ENCODE data around the gene ABCC8.

The ABCC8 gene

DNA sequence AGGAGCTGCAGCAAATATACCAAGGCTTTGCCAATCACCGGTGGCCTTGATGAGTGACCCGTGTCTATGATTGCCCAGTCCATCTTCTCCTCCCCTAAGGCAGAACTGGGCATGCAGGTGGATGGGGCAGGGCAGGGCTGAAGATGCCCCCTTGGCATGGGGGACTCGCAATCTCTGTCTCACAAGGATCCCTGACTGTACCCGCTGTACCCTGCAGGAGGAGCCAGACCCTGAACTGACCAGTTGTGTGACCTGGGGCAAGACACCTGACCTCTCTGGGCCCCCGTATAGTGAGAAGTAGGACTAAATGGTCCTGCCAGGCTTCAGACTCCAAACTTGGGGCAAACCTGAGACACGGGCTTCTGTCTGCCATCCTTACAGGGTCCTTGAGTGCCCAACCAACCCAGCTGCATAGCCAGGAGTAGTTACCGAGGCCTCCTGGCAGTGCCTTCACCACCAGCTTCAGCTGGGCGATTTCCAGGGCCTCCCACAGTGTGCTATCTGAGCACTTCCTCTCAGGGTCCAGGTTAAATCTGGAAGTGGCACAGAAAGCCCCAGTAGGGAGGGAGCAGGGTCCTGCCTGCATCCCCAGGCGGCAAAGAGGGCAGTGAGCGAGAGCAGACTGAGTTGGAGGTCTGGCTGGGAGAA, 81.8 kb downstream of the ABCC8 start:
- no peak for DNase-seq
- no peak for TF ChIP-seq POLR2A (IDR thresholded peaks at IDR 0.05; ENCODE audit: low read length)

DNA sequence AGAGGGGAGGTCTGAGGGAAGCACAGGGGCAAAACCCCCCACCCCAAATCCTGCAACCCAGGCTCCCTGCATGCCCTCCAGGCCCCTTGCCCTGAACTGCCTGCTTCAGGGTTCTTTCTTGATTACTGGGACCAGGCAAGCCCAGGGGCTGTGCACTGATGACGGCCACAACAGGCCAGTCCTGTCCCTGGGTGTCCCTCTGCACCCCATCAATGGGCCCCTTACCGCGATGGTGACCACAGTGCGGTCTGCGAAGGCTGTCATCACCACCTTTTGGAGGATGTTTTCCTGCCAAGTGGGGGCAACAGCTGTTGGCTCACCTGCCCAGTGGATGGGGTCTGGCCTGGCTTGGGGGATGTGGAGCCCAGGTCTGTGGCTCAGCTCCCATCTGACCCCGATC, 83.2 kb downstream of the ABCC8 start:
- DNase-seq, result no peak
- TF ChIP-seq POLR2A (IDR thresholded peaks at IDR 0.05; ENCODE audit: low read length) (no peak), GATA1 (IDR thresholded peaks at IDR 0.05; ENCODE audit: low read depth, low read length) (no peak)

DNA sequence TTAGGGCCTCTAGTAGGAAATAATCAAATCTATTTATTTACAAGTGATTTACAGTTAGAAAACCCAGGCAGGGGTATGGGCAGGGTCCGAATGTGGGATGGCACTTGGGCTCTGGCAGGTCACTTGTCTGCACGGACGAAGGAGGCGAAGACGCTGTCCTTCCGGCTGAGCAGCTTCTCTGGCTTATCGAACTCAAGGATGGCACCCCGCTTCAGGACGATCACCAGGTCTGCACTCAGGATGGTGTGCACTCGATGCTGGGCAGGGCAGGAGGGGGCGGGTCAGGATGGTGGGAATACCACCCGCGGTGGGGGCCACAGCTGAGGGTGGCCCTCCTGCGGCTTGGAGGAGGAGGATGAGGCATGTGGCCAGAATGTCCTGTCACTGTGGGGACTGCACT, 83.8 kb downstream of the ABCC8 start:
- TF ChIP-seq POLR2A (IDR thresholded peaks at IDR 0.05; ENCODE audit: low read length) (no peak), GATA1 (IDR thresholded peaks at IDR 0.05; ENCODE audit: low read depth, low read length) (no peak)
- no peak for DNase-seq

DNA sequence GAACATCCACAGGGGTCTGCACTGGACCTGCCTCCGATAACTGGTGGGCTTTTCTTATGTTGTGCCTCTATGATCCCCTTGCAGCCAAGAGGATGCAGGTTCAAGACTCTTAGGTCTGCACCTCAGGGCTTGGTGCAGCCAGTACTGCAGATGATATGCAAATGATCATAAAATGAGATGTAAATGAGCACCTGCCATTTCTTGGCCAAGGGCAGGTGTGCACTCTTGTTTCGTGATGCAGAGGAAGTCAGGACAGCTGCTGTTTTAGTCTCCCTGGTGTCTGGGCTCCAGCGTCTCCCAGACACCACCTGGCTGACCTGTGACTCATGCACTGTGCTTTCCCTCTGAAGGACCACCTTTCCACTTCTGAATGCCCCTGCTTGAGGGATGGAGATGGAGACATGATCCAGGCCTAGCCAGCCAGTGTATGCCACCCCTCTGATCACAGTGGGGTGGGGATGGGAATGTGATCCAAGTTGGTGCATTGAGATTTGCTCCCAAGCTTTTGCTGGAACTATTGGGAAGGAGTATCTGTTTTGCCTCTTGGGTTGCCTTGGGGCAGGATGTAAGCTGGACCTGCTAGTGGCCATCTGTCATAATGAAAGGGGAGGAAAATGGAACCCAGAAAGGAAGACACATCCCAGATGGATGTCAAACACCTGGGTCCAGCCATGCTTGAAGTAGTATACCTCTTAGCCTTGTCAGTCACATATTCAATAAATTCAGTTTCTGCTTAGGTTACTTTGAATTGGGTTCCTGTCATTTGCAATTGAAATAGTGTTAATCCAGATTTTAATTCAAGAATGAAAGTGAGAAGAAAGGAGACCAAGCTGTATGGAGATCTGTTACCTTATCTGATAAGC, 84.9 kb downstream of the ABCC8 start:
- TF ChIP-seq GATA1 (IDR thresholded peaks at IDR 0.05; ENCODE audit: low read depth, low read length) (no peak), POLR2A (IDR thresholded peaks at IDR 0.05; ENCODE audit: low read length) (no peak)
- DNase-seq, result no peak

DNA sequence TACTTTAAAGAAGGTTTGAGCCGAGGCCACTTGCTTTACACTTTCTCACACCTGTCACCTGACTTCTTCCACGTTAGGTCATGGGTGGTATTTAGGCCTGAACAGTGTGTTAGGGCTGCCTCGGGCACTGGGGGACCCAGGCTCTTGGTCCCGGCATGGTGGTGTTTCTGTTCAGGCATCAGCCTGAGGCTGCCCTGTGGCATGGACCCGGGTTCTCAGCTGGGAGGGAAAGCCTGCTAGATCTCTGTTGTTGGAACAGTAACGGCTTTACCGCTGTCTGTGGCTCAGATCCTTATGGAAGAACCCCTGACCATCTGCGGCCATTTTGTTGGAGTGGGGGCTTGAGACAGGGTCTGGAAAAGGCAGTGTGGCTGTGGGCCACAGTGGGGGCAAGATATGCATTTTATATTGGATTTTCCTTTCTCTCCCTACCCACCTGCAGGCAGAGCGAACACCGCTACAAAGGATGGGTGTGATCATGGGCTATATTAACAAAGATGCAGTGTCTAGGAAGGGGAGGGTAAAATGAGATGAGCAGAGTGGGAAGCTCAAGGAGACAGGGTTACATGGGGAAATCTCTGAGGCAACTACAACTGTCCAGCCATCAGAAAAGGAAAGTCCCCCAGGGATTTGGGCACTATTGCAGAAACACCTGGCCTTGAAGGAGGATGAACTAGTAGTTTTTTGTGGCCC, 86.5 kb downstream of the ABCC8 start:
- no peak for DNase-seq
- no peak for TF ChIP-seq POLR2A (IDR thresholded peaks at IDR 0.05; ENCODE audit: low read length)
- TF ChIP-seq GATA1 (IDR thresholded peaks at IDR 0.05; ENCODE audit: low read depth, low read length), result no peak

DNA sequence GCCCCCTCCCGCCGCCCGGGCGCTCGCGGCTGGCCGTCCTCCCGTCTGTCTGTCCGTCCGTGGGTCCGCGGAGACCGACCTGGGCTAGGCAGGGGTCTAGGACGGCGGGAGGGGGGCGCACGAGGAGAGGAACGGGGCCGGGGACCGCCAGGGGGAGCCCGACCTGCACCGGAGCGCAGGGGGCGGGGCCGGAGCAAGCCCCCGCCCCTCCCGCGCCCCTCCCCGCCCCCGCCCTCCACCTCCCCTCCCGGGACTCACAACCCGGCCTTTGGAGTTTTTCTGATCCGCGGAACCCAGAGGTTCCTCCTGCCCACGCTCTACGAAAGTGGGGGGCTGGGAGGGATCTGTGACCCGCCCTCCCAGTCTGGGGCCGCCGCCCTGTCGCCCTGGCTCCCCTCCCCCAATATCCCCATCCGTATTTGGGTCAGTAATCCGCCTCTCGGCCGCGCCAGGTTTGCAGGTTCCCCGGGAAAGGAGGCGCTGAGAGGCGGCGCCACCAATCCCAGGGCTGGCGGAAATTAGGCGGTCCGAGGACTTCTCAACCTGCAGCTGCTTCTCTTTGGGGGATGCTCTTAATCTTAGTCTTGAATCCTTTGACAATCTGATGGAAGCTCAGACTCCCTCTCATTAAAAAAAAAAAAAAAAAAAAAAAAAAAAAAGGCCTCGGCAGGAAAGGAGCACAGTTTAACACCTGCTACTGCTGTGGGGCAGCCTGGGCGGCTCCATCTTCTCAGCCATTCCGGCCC, 87.3 kb downstream of the ABCC8 start:
- DNase-seq, result peak; percentile 71 to 80
- no peak for TF ChIP-seq POLR2A (IDR thresholded peaks at IDR 0.05; ENCODE audit: low read length)
- no peak for TF ChIP-seq GATA1 (IDR thresholded peaks at IDR 0.05; ENCODE audit: low read depth, low read length)

DNA sequence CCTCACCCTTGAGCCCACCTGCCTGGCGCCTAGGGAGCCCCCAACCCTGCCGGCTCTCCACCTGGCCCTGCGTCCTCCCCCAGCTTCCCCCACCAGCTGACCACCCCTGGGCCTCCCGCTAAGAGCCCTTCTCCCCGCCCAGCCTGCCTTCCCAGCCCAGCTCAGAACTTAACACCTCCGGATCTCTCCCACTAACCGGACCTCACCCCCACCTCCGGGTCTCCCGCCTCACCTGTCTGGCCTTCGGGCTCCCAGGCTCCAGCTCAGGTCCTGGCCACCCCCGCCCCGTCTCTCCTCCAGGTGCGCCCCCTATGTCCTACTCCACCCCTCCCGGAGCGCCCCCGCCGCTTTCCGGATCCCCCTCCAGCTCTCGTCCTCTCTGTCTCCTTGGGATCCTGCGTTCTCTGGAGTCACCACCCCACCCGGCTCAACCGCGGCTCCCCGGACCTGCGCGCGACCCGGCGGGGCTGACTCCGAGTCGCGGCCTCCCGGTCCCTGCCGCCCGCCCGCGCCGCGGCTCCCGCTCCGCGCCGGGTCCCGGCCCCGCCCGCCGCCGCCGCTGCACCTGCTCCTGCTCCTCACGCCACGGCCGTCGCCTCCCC, 87.9 kb downstream of the ABCC8 start, which contains the start of gene KCNJ11:
KCNJ11 (minus strand) TSS at position 51 of the 602 bp plus-strand sequence. CDS start 568 bp downstream, outside the sequence.
- no peak for DNase-seq
- no peak for TF ChIP-seq GATA1 (IDR thresholded peaks at IDR 0.05; ENCODE audit: low read depth, low read length)
- TF ChIP-seq POLR2A (IDR thresholded peaks at IDR 0.05; ENCODE audit: low read length), result no peak

DNA sequence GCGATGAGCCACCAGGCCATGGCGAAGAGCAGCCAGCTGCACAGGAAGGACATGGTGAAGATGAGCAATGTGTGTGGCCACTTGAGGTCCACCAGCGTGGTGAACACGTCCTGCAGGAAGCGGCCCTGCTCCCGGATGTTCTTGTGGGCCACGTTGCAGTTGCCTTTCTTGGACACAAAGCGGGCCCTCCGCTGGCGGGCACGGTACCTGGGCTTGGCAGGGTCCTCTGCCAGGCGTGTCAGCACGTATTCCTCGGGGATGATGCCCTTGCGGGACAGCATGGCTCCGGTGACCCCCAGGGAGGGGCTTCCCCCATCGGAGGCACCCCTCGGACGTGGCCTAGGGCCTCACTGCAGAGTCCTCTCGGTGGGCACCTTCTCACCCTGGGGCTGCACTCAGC, 88.8 kb downstream of the ABCC8 start:
- peak in 1 of 2 experiments; percentile 5 for DNase-seq
- TF ChIP-seq GATA1 (IDR thresholded peaks at IDR 0.05; ENCODE audit: low read depth, low read length) (no peak), POLR2A (IDR thresholded peaks at IDR 0.05; ENCODE audit: low read length) (no peak)

DNA sequence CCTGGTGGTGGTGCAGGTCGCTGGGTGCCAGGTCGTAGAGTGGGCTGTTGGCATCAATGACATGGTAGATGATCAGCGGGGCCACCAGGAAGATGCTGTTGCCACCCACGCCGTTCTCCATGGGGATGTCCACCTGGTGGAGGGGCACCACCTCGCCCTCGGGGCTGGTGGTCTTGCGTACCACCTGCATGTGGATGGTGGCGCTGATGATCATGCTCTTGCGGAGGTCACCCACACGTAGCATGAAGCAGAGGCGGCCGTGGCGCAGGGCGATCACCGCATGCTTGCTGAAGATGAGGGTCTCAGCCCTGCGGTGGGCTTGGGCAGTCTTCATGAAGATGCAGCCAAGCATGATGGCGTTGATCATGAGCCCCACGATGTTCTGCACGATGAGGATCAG, 89.4 kb downstream of the ABCC8 start:
- DNase-seq, result no peak
- TF ChIP-seq POLR2A (IDR thresholded peaks at IDR 0.05; ENCODE audit: low read length) (no peak), GATA1 (IDR thresholded peaks at IDR 0.05; ENCODE audit: low read depth, low read length) (no peak)

DNA sequence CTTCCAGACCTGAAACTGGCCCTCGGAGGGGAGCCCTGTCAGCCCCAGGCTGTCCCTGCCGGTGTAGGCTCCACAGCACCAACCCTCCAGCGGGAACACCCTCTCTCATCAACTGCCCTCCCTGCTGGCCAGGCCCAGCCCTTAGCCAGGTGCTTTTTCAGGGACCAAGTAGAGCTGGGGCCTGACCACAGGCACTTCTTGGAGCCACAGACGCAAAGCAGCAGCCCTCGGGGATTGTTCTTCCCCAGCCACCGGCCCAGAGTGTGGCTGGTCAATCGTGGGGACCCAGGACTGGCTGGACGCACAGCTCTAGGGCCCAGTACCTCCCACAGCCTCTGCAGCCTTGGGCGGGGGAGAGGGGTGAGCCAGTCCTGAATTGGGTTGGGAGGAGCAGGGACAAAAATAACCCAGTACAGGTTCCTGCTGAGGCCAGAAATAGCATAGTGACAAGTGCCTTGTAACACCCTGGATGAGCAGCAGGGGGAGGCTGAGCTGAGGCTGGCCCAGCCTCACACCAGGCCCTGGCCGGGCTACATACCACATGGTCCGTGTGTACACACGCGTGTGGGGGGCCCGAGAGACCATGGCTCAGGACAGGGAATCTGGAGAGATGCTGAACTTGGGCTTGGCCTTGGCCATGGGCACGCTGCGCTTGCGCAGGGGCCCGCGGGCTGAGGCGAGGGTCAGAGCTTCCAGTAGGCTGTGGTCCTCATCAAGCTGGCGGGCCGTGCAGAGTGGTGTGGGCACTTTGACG, 90.1 kb downstream of the ABCC8 start:
- TF ChIP-seq GATA1 (IDR thresholded peaks at IDR 0.05; ENCODE audit: low read depth, low read length) (no peak), POLR2A (IDR thresholded peaks at IDR 0.05; ENCODE audit: low read length) (no peak)
- DNase-seq, result peak; percentile 40 to 49

DNA sequence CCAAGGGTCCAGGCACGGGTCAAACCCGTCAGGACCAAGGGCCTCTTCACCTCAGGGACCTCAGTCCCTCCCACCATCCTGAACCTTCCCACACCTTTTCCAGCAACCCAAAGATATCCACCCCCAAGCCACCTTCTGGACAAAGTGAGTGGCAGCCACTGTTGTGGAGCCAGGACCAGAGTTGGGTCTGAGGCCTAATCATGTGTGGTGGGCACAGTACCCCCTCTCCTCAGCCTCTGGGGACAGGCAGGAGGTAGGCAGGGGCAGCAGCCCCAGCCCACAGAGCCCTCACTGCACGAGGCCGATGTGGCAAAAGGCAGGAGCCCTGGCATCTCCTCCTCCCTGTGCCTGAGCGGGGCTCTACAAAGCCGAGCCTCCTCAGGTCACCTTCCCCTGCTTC, 90.7 kb downstream of the ABCC8 start:
- TF ChIP-seq GATA1 (IDR thresholded peaks at IDR 0.05; ENCODE audit: low read depth, low read length) (no peak), POLR2A (IDR thresholded peaks at IDR 0.05; ENCODE audit: low read length) (no peak)
- no peak for DNase-seq

DNA sequence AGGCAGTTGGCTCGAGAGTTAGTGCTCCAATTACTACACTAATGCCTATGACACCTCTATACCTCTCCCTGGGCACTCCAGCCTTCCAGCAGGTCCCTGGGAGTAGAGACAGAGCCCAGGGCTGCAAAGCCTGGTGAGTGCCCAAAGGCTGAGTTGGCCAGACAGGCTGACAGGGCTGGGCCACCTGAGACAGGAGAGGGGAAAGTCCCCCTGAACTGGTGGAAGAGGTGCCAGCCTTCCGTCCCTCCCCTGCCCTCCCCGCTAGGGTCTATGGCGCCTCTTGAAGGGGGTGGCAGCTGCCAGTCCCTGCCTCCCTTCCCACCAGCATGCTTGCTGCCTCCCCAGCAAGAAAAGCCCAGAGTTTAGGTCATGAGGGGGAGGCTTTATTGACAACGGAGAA, 91.2 kb downstream of the ABCC8 start:
- no peak for DNase-seq

More for the DNA sequence above, 91.2 kb downstream of the ABCC8 start:
- TF ChIP-seq GATA1 (IDR thresholded peaks at IDR 0.05; ENCODE audit: low read depth, low read length), result no peak
- TF ChIP-seq POLR2A (IDR thresholded peaks at IDR 0.05; ENCODE audit: low read length), result no peak

Measured in erythroblast (primary cell).